ENCODE data around the gene STX1A. TPM values are rescaled to one million over a fixed set of nuclear protein-coding genes. Genes with fewer than 3 reads are reported as not detected.
A peak's percentile ranks its signal among the peaks of the same experiment; 100 is the strongest.

Gene STX1A
- total and polyA plus RNA-seq, 2 of the 13 experiments (the other 11 are each of a cell fraction or from before 2014, with no cell fraction given) = 6.1 to 12.2 TPM

DNA sequence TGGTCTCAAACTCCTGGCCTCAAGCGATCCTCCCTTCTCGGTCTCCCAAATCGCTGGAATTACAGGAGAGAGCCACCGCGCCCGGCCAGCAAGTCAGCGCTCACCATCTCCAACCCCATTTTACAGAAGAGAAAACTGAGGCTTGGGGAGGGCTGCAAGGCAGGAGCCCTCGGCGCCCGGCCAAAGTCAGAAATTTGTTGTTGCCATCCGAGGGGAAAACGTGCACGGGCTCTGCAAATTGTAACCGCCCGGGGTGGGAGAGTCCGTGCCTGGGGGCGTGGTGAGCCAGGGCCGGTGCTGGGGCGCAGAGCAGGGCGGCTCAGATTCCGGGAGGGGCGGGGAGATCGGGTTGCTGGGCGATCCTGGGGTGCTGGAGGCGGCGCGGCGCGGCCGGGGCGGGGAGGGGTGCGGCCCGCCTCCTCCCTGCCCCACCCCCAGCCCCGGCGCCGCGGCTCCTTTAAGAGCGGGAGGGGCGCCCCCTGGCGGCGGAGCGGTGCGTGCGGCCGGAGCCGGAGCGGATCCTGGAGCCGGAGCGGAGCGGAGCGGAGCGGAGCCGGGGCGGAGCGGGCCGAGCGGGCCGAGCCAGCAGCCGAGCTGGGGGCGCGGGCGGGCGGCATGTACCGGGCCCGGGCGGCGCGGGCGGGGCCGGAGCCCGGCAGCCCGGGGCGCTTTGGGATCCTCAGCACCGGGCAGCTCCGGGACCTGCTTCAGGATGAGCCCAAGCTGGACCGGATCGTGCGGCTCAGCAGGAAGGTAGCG is 51.9 kb downstream of the STX1A start, which contains the start of gene VPS37D (continued):
- TF ChIP-seq AFF4 (CRISPR knock-in tag; IDR thresholded peaks at IDR 0.05) = no peak
- no peak for TF ChIP-seq ZFP1 (CRISPR knock-in tag; IDR thresholded peaks at IDR 0.05)
- peak; percentile 96 for TF ChIP-seq ZFP91 (CRISPR knock-in tag; IDR thresholded peaks at IDR 0.05; ENCODE audit: borderline replicate concordance)
- TF ChIP-seq PBX2 (CRISPR knock-in tag; IDR thresholded peaks at IDR 0.05) = no peak
- TF ChIP-seq, protein P1, sequence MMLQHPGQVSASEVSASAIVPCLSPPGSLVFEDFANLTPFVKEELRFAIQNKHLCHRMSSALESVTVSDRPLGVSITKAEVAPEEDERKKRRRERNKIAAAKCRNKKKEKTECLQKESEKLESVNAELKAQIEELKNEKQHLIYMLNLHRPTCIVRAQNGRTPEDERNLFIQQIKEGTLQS (CRISPR knock-in tag; IDR thresholded peaks at IDR 0.05) = no peak
- no peak for TF ChIP-seq ZNF7 (CRISPR knock-in tag; IDR thresholded peaks at IDR 0.05)
- TF ChIP-seq ZFP36L1 (CRISPR knock-in tag; IDR thresholded peaks at IDR 0.05) = no peak
- TF ChIP-seq SMARCE1 (IDR thresholded peaks at IDR 0.05; ENCODE audit: borderline replicate concordance) = no peak
- TF ChIP-seq GTF3A (CRISPR knock-in tag; conservative IDR thresholded peaks at IDR 0.05) = no peak
- TF ChIP-seq, protein P2, sequence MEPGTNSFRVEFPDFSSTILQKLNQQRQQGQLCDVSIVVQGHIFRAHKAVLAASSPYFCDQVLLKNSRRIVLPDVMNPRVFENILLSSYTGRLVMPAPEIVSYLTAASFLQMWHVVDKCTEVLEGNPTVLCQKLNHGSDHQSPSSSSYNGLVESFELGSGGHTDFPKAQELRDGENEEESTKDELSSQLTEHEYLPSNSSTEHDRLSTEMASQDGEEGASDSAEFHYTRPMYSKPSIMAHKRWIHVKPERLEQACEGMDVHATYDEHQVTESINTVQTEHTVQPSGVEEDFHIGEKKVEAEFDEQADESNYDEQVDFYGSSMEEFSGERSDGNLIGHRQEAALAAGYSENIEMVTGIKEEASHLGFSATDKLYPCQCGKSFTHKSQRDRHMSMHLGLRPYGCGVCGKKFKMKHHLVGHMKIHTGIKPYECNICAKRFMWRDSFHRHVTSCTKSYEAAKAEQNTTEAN (CRISPR knock-in tag; conservative IDR thresholded peaks at IDR 0.05) = no peak
- no peak for TF ChIP-seq TRIM24 (CRISPR knock-in tag; IDR thresholded peaks at IDR 0.05)
- peak; percentile 90 for TF ChIP-seq HDAC1 (CRISPR knock-in tag; IDR thresholded peaks at IDR 0.05)
- TF ChIP-seq SRSF4 (IDR thresholded peaks at IDR 0.05; ENCODE audit: low read depth, low read length, poor library complexity, severe bottlenecking) = no peak
- TF ChIP-seq GRHL1 (CRISPR knock-in tag; conservative IDR thresholded peaks at IDR 0.05) = no peak
- TF ChIP-seq ARNTL (CRISPR knock-in tag; IDR thresholded peaks at IDR 0.05) = peak; percentile 57; the same call in 1 of the 2 replicates
- peak; percentile 51 for TF ChIP-seq HNRNPLL (IDR thresholded peaks at IDR 0.05; ENCODE audit: low read depth, low read length, poor library complexity, severe bottlenecking)
- no peak for TF ChIP-seq NR0B2 (CRISPR knock-in tag; IDR thresholded peaks at IDR 0.05)
- no peak for TF ChIP-seq HOXA9 (CRISPR knock-in tag; IDR thresholded peaks at IDR 0.05; ENCODE audit: borderline replicate concordance)
